IMR-90 (cell line): ENCODE data around the gene ERMAP. TPM values are rescaled to one million over a fixed set of nuclear protein-coding genes. Genes with fewer than 3 reads are reported as not detected.

Experiments
- ATAC-seq: fragments of 200-7000 bp; cut with Tn5 transposase; 2 replicates; pipeline ENCODE4 v1.9.1; 2020; ENCODE audit warnings: low read depth, mild to moderate bottlenecking, moderate library complexity
- BruUV-seq: library from RNA; stranded (reverse); fragments of 400-500 nt; replicated peaks from 2 replicates; lab custom pipeline; 2021; lab: Mats Ljungman, UMichigan
- CTCF ChIA-PET: fragments of 300-600 bp; formaldehyde crosslinking; extraction: SDS; loops from one replicate; lab custom pipeline; 2021; ENCODE audit warnings: antibody characterized with exemption; lab: Yijun Ruan, JAX
- POLR2A ChIA-PET: fragments of 300-600 bp; sonication (Branson Sonifier 250); formaldehyde crosslinking; loops from one replicate; lab custom pipeline; 2022; ENCODE audit warnings: antibody characterized with exemption; ENCODE audit not compliant: unreplicated experiment; lab: Charles Lee
- DNase-seq: peaks from one replicate; pipeline ENCODE4 v3.0.0; 2013
- H2AFZ ChIP-seq: replicated peaks from 2 replicates; pipeline ENCODE3; 2013; ENCODE audit warnings: low read length, mild to moderate bottlenecking; ENCODE audit not compliant: poor library complexity
- H2AK5ac ChIP-seq: 2 replicates; pipeline ENCODE4 v1.6.1; 2013; ENCODE audit warnings: low read depth, low read length, inconsistent platforms
- H2AK9ac ChIP-seq: replicated peaks from 2 replicates; pipeline ENCODE3; 2013; ENCODE audit warnings: mild to moderate bottlenecking, low read depth, low read length, moderate library complexity; ENCODE audit not compliant: poor library complexity
- H2BK120ac ChIP-seq: 2 replicates; pipeline ENCODE4 v1.6.1; 2013; ENCODE audit warnings: low read depth, low read length, inconsistent platforms
- H2BK15ac ChIP-seq: 3 replicates; pipeline ENCODE4 v1.6.1; 2013; ENCODE audit warnings: low read depth, low read length, inconsistent platforms
- H2BK20ac ChIP-seq: 2 replicates; pipeline ENCODE4 v1.6.1; 2013; ENCODE audit warnings: low read depth, mild to moderate bottlenecking, inconsistent platforms, low read length, moderate library complexity
- H2BK5ac ChIP-seq: 2 replicates; pipeline ENCODE4 v1.6.1; 2013; ENCODE audit warnings: mild to moderate bottlenecking, low read depth, low read length, inconsistent platforms; ENCODE audit not compliant: poor library complexity, severe bottlenecking
- H3K14ac ChIP-seq: replicated peaks from 2 replicates; pipeline ENCODE4 v1.6.1; 2013; ENCODE audit warnings: low read depth, low read length, inconsistent platforms
- H3K18ac ChIP-seq: 2 replicates; pipeline ENCODE4 v1.6.1; 2013; ENCODE audit warnings: low read depth, low read length, control low read depth
- H3K23ac ChIP-seq: 2 replicates; pipeline ENCODE4 v1.6.1; 2013; ENCODE audit warnings: low read depth, low read length, inconsistent platforms
- H3K27ac ChIP-seq: 2 replicates; pipeline ENCODE4 v1.5.1; 2013; ENCODE audit warnings: mild to moderate bottlenecking, control low read depth, low read length; ENCODE audit not compliant: insufficient read depth
- H3K27me3 ChIP-seq: 2 replicates; pipeline ENCODE4 v1.6.1; 2013; ENCODE audit warnings: low read length; ENCODE audit not compliant: control insufficient read depth, insufficient read depth
- H3K36me3 ChIP-seq: 2 replicates; pipeline ENCODE4 v1.6.1; 2013; ENCODE audit warnings: low read length, mixed read lengths; ENCODE audit not compliant: control insufficient read depth, insufficient read depth
- H3K4ac ChIP-seq: 2 replicates; pipeline ENCODE4 v1.6.1; 2013; ENCODE audit warnings: low read depth, low read length, inconsistent platforms
- H3K4me1 ChIP-seq: 2 replicates; pipeline ENCODE4 v1.6.1; 2013; ENCODE audit warnings: low read length, mixed read lengths; ENCODE audit not compliant: control insufficient read depth, insufficient read depth
- H3K4me2 ChIP-seq: 2 replicates; pipeline ENCODE4 v1.6.1; 2013; ENCODE audit warnings: low read depth, mild to moderate bottlenecking, control low read depth, low read length, moderate library complexity
- H3K4me3 ChIP-seq: 2 replicates; pipeline ENCODE4 v1.5.1; 2013; ENCODE audit warnings: low read depth, mild to moderate bottlenecking, control low read depth, low read length, moderate library complexity; ENCODE audit not compliant: insufficient read depth
- H3K56ac ChIP-seq: 2 replicates; pipeline ENCODE4 v1.6.1; 2013; ENCODE audit warnings: low read length, inconsistent platforms; ENCODE audit not compliant: insufficient read depth; ENCODE audit errors: extremely low read depth
- H3K79me1 ChIP-seq, 2 experiments: 2 replicates each; pipeline ENCODE4 v1.6.1; 2013; ENCODE audit warnings: low read length in 2 of 2, inconsistent platforms in 1 of 2, low read depth in 1 of 2
- H3K9ac ChIP-seq: 2 replicates; pipeline ENCODE4 v1.6.1; 2013; ENCODE audit warnings: low read depth, low read length, control low read depth
- H3K9me1 ChIP-seq: 2 replicates; pipeline ENCODE4 v1.6.1; 2013; ENCODE audit warnings: low read length, inconsistent platforms; ENCODE audit not compliant: insufficient read depth
- H3K9me3 ChIP-seq: 2 replicates; pipeline ENCODE4 v1.6.1; 2013; ENCODE audit warnings: low read length; ENCODE audit not compliant: control insufficient read depth, insufficient read depth
- H4K20me1 ChIP-seq: 2 replicates; pipeline ENCODE4 v1.6.1; 2013; ENCODE audit warnings: low read length, inconsistent platforms; ENCODE audit not compliant: insufficient read depth
- H4K5ac ChIP-seq: 2 replicates; pipeline ENCODE4 v1.6.1; 2013; ENCODE audit warnings: mild to moderate bottlenecking, low read depth, low read length, control low read depth
- H4K8ac ChIP-seq, 2 experiments: 2 replicates each; pipeline ENCODE4 v1.6.1; 2013; ENCODE audit warnings: low read depth in 2 of 2, low read length in 2 of 2, control low read depth in 1 of 2, inconsistent platforms in 1 of 2
- H4K91ac ChIP-seq: 2 replicates; pipeline ENCODE4 v1.6.1; 2013; ENCODE audit warnings: low read depth, low read length, inconsistent platforms; ENCODE audit not compliant: insufficient read depth
- BHLHE40 ChIP-seq: fragments of 150-350 bp; IDR thresholded peaks from 2 replicates; pipeline ENCODE4 v1.6.1; 2016; ENCODE audit warnings: mild to moderate bottlenecking, low read depth, low read length
- FOS ChIP-seq: fragments of 150-350 bp; IDR thresholded peaks from 2 replicates; pipeline ENCODE4 v1.6.1; 2016; ENCODE audit warnings: low read depth, low read length
- MAFK ChIP-seq: IDR thresholded peaks from 2 replicates; pipeline ENCODE4 v1.6.1; 2012; ENCODE audit warnings: low read depth, low read length, improper control_type of control experiment
- MAZ ChIP-seq: IDR thresholded peaks from 2 replicates; pipeline ENCODE4 v1.6.1; 2012; ENCODE audit warnings: low read depth, mild to moderate bottlenecking, low read length, improper control_type of control experiment, moderate library complexity, borderline replicate concordance
- MXI1 ChIP-seq: IDR thresholded peaks from 2 replicates; pipeline ENCODE4 v1.6.1; 2012; ENCODE audit warnings: low read depth, mild to moderate bottlenecking, low read length, moderate library complexity, borderline replicate concordance
- RCOR1 ChIP-seq: IDR thresholded peaks from 2 replicates; pipeline ENCODE4 v1.6.1; 2012; ENCODE audit warnings: mild to moderate bottlenecking, low read length, improper control_type of control experiment; ENCODE audit not compliant: insufficient replicate concordance
- RFX5 ChIP-seq: IDR thresholded peaks from 2 replicates; pipeline ENCODE4 v1.8.0; 2012; ENCODE audit warnings: low read depth, mild to moderate bottlenecking, low read length, moderate library complexity
- WGBS, 2 experiments: methylation state at CpG; one replicate each; pipeline versions ENCODE4 v1.1.5 to v1.1.7; 2013; ENCODE audit warnings: missing lambda C conversion rate in 2 of 2; ENCODE audit not compliant: insufficient read length in 1 of 2; ENCODE audit errors: extremely low coverage in 2 of 2; 5-methylcytosine and 5-hydroxymethylcytosine counted together
- dilution Hi-C: fragments of 300-500 bp; cut with HindIII; formaldehyde crosslinking; loops from one replicate; pipeline ENCODE4 v1.14.3; 2018; ENCODE audit warnings: low sequenced_read_pairs; ENCODE audit not compliant: unreplicated experiment
- in situ Hi-C: fragments of 300-500 bp; cut with MboI; formaldehyde crosslinking; loops from 3 replicates; pipeline ENCODE4 v1.14.3; 2019; ENCODE audit warnings: low sequenced_read_pairs, inconsistent platforms, mixed read lengths
- intact Hi-C: fragments of 100-400 bp; cut with micrococcal nuclease; formaldehyde crosslinking; loops from 2 replicates; pipeline ENCODE4 v1.10.0; 2022
- polyA plus RNA-seq, 3 experiments: library from polyadenylated mRNA; depleted of rRNA; stranded (reverse); fragments of >200 nt; gene quantifications; 2 replicates each; pipeline ENCODE4 v1.2.3, GENCODE V29; 2012; ENCODE audit warnings: low replicate concordance in 1 of 3
- total RNA-seq: library from RNA; depleted of rRNA; stranded (reverse); fragments of >200 nt; gene quantifications from 2 replicates; pipeline ENCODE4 v1.2.3, GENCODE V29; 2012
- TF ChIP-seq, protein P1 (sequence below): fragments of 150-350 bp; IDR thresholded peaks from 2 replicates; pipeline ENCODE4 v1.6.1; 2017; ENCODE audit warnings: mild to moderate bottlenecking, antibody characterized with exemption, low read length, low read depth
- TF ChIP-seq, protein P2 (sequence below): fragments of 150-350 bp; IDR thresholded peaks from 2 replicates; pipeline ENCODE4 v1.6.1; 2016; ENCODE audit warnings: low read depth, mild to moderate bottlenecking, low read length, moderate library complexity, borderline replicate concordance
- TF ChIP-seq, protein P3 (sequence below): conservative IDR thresholded peaks from 2 replicates; pipeline ENCODE4 v1.5.1; 2012; ENCODE audit warnings: mild to moderate bottlenecking, low read depth, low read length, improper control_type of control experiment

The ERMAP gene
- total and polyA plus RNA-seq, 2 of the 4 experiments (the other 2 are of a cell fraction): 5.0 to 7.2 TPM

DNA sequence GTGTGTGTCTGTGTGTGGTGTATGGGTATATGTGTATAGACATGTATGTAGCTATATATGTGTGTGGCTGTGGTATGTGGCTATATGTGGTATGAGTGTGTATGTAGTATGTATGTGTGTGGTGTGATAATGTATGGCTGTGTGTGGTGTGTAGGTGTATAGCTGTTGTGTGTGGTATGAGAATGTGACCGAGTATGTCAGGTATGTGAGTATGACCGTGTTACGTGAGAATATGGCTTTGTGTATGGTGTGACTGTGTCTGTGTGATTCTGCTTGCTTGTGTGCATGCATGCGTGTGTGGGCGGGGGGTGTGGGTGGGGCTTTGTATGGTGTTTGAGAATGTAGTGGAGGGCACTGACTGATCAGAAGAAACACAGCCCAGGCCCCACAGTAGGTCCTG lies 33.0 kb downstream of the ERMAP start:
- no peak overlapping the region for H4K91ac ChIP-seq
- no peak for ATAC-seq
- H3K18ac ChIP-seq: no peak overlapping the region
- TF ChIP-seq, protein P1, sequence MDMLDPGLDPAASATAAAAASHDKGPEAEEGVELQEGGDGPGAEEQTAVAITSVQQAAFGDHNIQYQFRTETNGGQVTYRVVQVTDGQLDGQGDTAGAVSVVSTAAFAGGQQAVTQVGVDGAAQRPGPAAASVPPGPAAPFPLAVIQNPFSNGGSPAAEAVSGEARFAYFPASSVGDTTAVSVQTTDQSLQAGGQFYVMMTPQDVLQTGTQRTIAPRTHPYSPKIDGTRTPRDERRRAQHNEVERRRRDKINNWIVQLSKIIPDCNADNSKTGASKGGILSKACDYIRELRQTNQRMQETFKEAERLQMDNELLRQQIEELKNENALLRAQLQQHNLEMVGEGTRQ: no peak
- TF ChIP-seq BHLHE40: no peak
- TF ChIP-seq RFX5: no peak
- TF ChIP-seq MXI1: no peak
- TF ChIP-seq, protein P2, sequence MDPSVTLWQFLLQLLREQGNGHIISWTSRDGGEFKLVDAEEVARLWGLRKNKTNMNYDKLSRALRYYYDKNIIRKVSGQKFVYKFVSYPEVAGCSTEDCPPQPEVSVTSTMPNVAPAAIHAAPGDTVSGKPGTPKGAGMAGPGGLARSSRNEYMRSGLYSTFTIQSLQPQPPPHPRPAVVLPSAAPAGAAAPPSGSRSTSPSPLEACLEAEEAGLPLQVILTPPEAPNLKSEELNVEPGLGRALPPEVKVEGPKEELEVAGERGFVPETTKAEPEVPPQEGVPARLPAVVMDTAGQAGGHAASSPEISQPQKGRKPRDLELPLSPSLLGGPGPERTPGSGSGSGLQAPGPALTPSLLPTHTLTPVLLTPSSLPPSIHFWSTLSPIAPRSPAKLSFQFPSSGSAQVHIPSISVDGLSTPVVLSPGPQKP: no peak
- TF ChIP-seq RCOR1: no peak
- TF ChIP-seq MAZ: no peak
- TF ChIP-seq, protein P3, sequence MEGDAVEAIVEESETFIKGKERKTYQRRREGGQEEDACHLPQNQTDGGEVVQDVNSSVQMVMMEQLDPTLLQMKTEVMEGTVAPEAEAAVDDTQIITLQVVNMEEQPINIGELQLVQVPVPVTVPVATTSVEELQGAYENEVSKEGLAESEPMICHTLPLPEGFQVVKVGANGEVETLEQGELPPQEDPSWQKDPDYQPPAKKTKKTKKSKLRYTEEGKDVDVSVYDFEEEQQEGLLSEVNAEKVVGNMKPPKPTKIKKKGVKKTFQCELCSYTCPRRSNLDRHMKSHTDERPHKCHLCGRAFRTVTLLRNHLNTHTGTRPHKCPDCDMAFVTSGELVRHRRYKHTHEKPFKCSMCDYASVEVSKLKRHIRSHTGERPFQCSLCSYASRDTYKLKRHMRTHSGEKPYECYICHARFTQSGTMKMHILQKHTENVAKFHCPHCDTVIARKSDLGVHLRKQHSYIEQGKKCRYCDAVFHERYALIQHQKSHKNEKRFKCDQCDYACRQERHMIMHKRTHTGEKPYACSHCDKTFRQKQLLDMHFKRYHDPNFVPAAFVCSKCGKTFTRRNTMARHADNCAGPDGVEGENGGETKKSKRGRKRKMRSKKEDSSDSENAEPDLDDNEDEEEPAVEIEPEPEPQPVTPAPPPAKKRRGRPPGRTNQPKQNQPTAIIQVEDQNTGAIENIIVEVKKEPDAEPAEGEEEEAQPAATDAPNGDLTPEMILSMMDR: no peak
- no peak for TF ChIP-seq MAFK
- no peak for TF ChIP-seq FOS
- H3K14ac ChIP-seq: no peak overlapping the region
- no peaks in the 10 kb centered on the region for H3K27me3 ChIP-seq
- peaks cover 15% of the 10 kb centered on the region for H3K36me3 ChIP-seq
- H3K27ac ChIP-seq: no peak overlapping the region
- H2BK120ac ChIP-seq: no peak overlapping the region
- H2BK20ac ChIP-seq: no peak overlapping the region
- peaks cover 4% of the 10 kb centered on the region; the same call in 1 of the 2 replicates for H3K4me1 ChIP-seq
- no peak overlapping the region for H2AK9ac ChIP-seq
- peaks cover 15% of the 10 kb centered on the region for H3K9me1 ChIP-seq
- POLR2A ChIA-PET: no interaction called here
- H3K9me3 ChIP-seq: peaks cover 11% of the 10 kb centered on the region
- DNase-seq: no peak
- no peak overlapping the region for H4K5ac ChIP-seq
- no peak overlapping the region for H2BK15ac ChIP-seq
- H3K56ac ChIP-seq: no peak overlapping the region
- no peak overlapping the region for H2AFZ ChIP-seq
- intact Hi-C loops: loop anchor here (10.0 kb wide), 1 partner anchor 165 kb away; the partner anchor contains the start of gene YBX1
- no peak overlapping the region for H3K4me2 ChIP-seq
- no peak overlapping the region for H4K8ac ChIP-seq
- CTCF ChIA-PET: interaction anchor here (0.6 kb wide), 1 partner anchor 1764 kb away, joined by 3 read pairs; no protein-coding TSS in a partner anchor
- peaks cover 18 to 33% of the 10 kb centered on the region in 2 experiments for H3K79me1 ChIP-seq
- dilution Hi-C loops: no loop called here
- no TSS peak for BruUV-seq
- no peak overlapping the region for H3K23ac ChIP-seq
- no peak overlapping the region for H2AK5ac ChIP-seq
- H3K4ac ChIP-seq: no peak overlapping the region
- no peak overlapping the region for H3K9ac ChIP-seq
- H3K4me3 ChIP-seq: no peak overlapping the region
- H2BK5ac ChIP-seq: no peak overlapping the region
- in situ Hi-C loops: no loop called here
- WGBS, 2 experiments: 96% methylated on average over 5 of the region's 5 CpGs; no CpG with 5 or more reads in 1 of the 2 experiments
- no peaks in the 10 kb centered on the region for H4K20me1 ChIP-seq
